Coronary artery (tissue), 2 donors: Measurements from ENCODE around the gene PPP2R5E.
A peak's percentile ranks its signal among the peaks of the same experiment; 100 is the strongest.
"Not testable (repeated sequence)": the region's sequence is repeated elsewhere in the genome, so short reads cannot be mapped to it uniquely, and the experiment has no call there.

ENCODE experiments used
- DNase-seq: peaks from one replicate; pipeline ENCODE4 v3.0.0-alpha.2; 2017; ENCODE audit warnings: low spot score
- H3K27ac ChIP-seq, 2 donors: fragments of 200-600 bp; sonication (generic); one replicate each; pipeline ENCODE4 v1.5.1; 2016 to 2019
- H3K4me3 ChIP-seq: fragments of 200-600 bp; sonication (generic); 2 replicates; pipeline ENCODE4 v1.5.1; 2016; ENCODE audit warnings: mild to moderate bottlenecking, moderate library complexity
- TF ChIP-seq, protein P1 (sequence below): fragments of 200-600 bp; sonication (generic); IDR thresholded peaks from one replicate; pipeline ENCODE4 v1.5.1; 2019; ENCODE audit warnings: antibody characterized with exemption

The PPP2R5E gene

DNA sequence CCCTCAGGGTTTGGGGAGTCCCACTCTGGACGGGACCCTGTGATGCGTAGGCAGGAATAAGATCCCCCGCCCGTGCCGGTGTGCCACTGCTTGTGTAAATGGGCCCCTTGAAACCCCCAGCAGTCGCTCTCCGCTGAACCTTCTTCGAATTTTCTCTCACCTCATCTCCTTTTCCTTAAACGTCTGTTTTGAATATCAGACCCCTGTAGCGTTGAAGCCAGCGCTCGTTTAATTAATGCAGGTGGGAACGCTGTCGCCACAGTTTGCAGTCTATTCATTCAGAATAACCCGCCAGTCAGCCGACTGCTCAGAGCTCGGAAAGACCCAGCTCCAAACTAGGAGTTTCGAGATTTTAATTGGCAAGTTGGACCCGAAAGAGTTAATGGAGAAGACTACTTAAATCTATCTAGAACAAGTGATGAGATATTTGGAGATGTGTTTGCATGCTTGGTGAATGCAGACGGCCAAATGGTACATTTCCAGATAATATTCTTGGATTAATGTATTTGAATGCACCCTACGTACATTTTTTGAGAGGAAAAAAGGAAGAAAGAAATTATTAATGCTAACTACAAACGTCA lies 739 bp upstream of the PPP2R5E start:
- Histone ChIP-seq H3K27ac (peak overlapping the region; percentile 64 to 94), H3K4me3 (peak overlapping the region; percentile 95)
- DNase-seq = no peak
- TF ChIP-seq, protein P1, sequence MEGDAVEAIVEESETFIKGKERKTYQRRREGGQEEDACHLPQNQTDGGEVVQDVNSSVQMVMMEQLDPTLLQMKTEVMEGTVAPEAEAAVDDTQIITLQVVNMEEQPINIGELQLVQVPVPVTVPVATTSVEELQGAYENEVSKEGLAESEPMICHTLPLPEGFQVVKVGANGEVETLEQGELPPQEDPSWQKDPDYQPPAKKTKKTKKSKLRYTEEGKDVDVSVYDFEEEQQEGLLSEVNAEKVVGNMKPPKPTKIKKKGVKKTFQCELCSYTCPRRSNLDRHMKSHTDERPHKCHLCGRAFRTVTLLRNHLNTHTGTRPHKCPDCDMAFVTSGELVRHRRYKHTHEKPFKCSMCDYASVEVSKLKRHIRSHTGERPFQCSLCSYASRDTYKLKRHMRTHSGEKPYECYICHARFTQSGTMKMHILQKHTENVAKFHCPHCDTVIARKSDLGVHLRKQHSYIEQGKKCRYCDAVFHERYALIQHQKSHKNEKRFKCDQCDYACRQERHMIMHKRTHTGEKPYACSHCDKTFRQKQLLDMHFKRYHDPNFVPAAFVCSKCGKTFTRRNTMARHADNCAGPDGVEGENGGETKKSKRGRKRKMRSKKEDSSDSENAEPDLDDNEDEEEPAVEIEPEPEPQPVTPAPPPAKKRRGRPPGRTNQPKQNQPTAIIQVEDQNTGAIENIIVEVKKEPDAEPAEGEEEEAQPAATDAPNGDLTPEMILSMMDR = no peak

DNA sequence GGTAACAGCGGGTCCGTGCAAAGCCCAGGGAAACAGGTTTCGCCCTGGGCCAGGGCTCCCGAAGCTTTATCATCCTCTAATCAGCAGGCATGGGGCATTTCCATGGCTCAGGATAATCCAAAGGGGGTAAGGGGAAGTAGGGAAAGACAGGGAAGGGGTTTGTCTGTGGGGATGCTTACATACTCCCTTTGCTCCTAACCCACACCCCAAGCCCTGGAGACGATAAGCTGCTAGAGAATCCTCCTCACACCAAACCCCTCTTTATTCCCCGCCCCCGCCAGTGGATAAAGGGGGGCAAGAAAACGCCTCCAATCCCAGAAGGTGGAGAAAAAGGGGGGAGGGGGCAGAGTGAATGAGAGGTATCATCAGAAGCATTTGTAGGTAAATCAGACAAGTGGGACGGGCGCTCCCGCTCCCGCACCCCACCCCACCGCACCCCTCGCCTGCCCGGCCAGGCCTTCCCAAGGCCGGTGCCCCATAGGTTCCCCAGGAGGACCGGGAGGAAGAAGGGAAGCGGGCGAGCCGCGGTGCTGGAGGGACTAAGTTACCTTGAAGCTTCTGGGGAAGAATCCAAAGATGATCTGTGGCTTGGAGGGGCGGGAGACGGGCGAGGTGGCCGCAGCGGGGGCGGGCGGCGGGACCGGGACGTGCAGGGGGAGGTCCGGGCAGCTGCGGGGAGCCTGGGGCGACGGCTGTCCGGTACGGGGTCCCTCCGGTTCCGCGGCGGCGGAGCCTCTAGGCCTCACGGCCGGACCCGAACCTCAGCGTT lies 762 bp downstream of the PPP2R5E start:
- TF ChIP-seq, protein P1 = no peak
- peak overlapping the region; percentile 95 for H3K4me3 ChIP-seq
- peak overlapping the region; percentile 83 to 94 for H3K27ac ChIP-seq
- DNase-seq = no peak

DNA sequence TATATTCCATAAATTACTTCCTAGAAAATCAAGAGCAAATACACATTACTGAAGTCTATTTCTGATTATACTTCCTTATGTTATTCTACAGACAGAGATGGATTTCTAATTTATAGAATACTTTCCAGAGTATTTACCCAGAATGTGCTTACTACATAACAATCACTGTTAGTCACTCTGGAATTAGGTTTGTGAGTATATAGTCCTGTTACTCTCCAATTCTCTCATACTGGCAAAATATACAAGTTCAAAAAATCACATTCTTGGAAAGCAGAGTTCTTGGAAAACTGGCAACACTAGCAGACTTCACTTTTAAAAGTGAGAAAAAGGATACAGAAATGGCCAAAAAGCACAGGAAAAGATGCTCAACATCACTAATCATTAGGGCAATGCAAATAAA lies 7.3 kb downstream of the PPP2R5E start:
- H3K4me3 ChIP-seq = no peak overlapping the region
- TF ChIP-seq, protein P1 = no peak
- no peak overlapping the region for H3K27ac ChIP-seq
- DNase-seq = no peak

DNA sequence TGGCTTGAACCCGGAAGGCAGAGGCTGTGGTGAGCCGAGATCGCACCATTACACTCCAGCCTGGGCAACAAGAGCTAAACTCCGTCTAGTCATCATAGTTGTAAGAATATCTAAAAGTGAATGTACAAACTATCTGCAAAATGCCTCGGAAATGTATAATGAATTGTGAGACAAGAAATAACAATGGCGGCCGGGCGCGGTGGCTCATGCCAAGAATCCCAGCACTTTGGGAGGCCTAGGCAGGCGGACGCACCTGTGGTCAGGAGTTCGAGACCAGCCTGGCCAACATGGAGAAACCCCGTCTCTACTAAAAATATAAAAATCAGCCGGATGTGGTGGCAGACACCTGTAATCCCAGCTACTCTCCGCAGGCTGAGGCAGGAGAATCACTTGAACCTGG lies 9.7 kb downstream of the PPP2R5E start:
- TF ChIP-seq, protein P1 = no peak
- no peak overlapping the region for H3K27ac ChIP-seq
- no peak for DNase-seq
- H3K4me3 ChIP-seq = no peak overlapping the region

DNA sequence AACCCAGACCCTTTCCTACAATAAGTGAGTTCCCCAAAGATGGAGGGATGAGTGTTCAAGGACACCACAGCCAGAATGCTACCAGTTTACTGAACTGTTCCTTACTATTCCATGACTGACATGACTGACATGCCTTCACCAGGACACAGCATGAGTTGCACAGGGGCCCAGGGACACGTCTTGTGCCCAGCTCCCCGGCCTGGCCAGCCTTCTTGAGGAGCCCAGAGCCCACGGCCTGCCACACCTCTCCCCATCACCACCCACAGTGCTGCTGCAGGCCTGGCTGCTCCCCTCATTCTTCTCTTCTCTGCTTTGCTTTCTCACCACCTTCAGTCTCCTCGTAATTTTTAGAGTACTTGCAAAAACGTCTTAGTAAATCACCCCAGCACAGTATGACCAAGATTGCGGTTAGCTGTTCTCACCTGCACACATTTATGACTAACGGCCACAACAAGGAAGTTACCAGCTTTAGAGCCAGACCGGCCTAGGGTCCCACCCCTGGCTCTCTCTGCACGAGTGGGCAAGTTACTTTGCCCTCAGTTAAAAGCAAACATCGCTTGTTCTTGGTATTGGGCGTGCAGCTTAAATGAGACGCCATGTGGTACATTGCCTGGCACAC lies 18.5 kb downstream of the PPP2R5E start:
- H3K27ac ChIP-seq = no peak overlapping the region
- no peak overlapping the region for H3K4me3 ChIP-seq
- TF ChIP-seq, protein P1 = no peak
- no peak for DNase-seq

DNA sequence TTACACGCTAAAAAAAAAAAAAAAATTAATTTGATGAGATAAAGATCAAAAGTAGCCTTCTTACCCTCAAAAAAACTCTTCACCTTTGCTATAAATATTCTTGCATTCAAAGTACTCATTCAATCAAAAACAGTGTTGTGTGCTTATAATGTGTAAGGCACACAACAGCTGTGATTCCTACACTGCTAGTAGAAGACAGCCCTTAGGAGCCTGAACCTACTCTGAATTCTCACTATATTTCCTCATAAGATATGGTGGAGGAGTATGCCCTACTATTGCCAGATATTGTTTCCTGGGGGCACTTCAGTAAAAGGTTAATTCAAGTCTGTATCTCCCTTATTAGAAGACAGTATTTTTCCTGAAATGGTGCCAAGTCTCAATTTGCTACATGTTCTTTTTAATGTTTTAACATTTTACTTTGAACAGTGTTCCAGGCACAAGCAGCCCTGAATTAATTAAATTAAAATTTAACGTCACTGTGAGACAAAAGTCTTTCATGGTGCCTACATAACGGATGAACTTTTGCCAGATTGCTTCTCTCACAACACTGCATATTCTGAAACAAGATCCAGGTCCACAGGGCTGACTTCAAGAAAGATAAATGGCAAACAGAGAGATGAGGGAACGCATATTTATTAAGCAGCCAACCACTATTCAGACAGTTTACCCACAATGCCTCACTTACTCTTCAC lies 19.3 kb downstream of the PPP2R5E start:
- DNase-seq = no peak
- Histone ChIP-seq H3K4me3 (no peak overlapping the region), H3K27ac (no peak overlapping the region)
- TF ChIP-seq, protein P1 = no peak

DNA sequence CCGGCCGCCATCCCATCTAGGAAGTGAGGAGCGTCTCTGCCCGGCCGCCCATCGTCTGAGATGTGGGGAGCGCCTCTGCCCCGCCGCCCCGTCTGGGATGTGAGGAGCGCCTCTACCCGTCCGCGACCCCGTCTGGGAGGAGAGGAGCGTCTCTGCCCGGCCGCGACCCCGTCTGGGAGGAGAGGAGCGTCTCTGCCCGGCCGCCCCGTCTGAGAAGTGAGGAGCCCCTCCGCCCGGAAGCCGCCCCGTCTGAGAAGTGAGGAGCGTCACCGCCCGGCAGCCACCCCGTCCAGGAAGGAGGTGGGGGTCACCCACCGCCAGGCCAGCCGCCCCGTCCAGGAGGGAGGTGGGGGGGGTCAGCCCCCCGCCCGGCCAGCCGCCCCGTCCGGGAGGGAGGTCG lies 20.7 kb downstream of the PPP2R5E start:
- not testable (repeated sequence) for H3K27ac ChIP-seq, H3K4me3 ChIP-seq, DNase-seq
